ENCODE data around the gene PXYLP1.

PXYLP1 gene

GRCh38 chr3:141230293-141230692 lies 1.3 kb upstream of the PXYLP1 start:
- peaks cover 6% of the 10 kb centered on the region for H3K27me3 ChIP-seq (ENCODE audit: control insufficient read depth, insufficient read depth, low read length)
- no peak overlapping the region for H3K9ac ChIP-seq (ENCODE audit: low read depth, low read length)
- no peaks in the 10 kb centered on the region for H3K36me3 ChIP-seq (ENCODE audit: insufficient read depth, low read length)
- peaks cover 13% of the 10 kb centered on the region for H3K4me1 ChIP-seq (ENCODE audit: control insufficient read depth, insufficient read depth, low read length)
- no peak overlapping the region for H3K4me2 ChIP-seq (ENCODE audit: low read length)
- no peak overlapping the region for H3K4me3 ChIP-seq (ENCODE audit: low read length)
- no peaks in the 10 kb centered on the region for H3K9me3 ChIP-seq (replicated peaks; ENCODE audit: low read length)

- Histone ChIP-seq H3K36me3 (ENCODE audit: insufficient read depth, low read length) (no peaks in the 10 kb centered on the region), H3K9me3 (replicated peaks; ENCODE audit: low read length) (no peaks in the 10 kb centered on the region), H3K4me3 (ENCODE audit: low read length) (peak overlapping the region; percentile 81), H3K9ac (ENCODE audit: low read depth, low read length) (peak overlapping the region; percentile 84), H3K4me1 (ENCODE audit: control insufficient read depth, insufficient read depth, low read length) (peaks cover 13% of the 10 kb centered on the region), H3K27me3 (ENCODE audit: control insufficient read depth, insufficient read depth, low read length) (peaks cover 6% of the 10 kb centered on the region), H3K4me2 (ENCODE audit: low read length) (peak overlapping the region; percentile 99)
Measured at GRCh38 chr3:141231952-141232823, 563 bp downstream of the PXYLP1 start.

- Histone ChIP-seq H3K9me3 (replicated peaks; ENCODE audit: low read length) (no peaks in the 10 kb centered on the region), H3K36me3 (ENCODE audit: insufficient read depth, low read length) (no peaks in the 10 kb centered on the region), H3K27me3 (ENCODE audit: control insufficient read depth, insufficient read depth, low read length) (peaks cover 6% of the 10 kb centered on the region), H3K4me2 (ENCODE audit: low read length) (no peak overlapping the region), H3K9ac (ENCODE audit: low read depth, low read length) (no peak overlapping the region), H3K4me1 (ENCODE audit: control insufficient read depth, insufficient read depth, low read length) (peaks cover 13% of the 10 kb centered on the region), H3K4me3 (ENCODE audit: low read length) (no peak overlapping the region)
Measured at GRCh38 chr3:141233457-141234161, 2.0 kb downstream of the PXYLP1 start.

- H3K4me2 ChIP-seq (ENCODE audit: low read length): no peak overlapping the region
- H3K4me3 ChIP-seq (ENCODE audit: low read length): no peak overlapping the region
- no peak overlapping the region for H3K9ac ChIP-seq (ENCODE audit: low read depth, low read length)
- H3K27me3 ChIP-seq (ENCODE audit: control insufficient read depth, insufficient read depth, low read length): peaks cover 6% of the 10 kb centered on the region
- no peaks in the 10 kb centered on the region for H3K9me3 ChIP-seq (replicated peaks; ENCODE audit: low read length)
- no peaks in the 10 kb centered on the region for H3K36me3 ChIP-seq (ENCODE audit: insufficient read depth, low read length)
- H3K4me1 ChIP-seq (ENCODE audit: control insufficient read depth, insufficient read depth, low read length): peaks cover 13% of the 10 kb centered on the region
Measured at GRCh38 chr3:141234283-141234682, 2.7 kb downstream of the PXYLP1 start.

GRCh38 chr3:141235661-141236171 lies 4.1 kb downstream of the PXYLP1 start:
- peaks cover 20% of the 10 kb centered on the region for H3K4me1 ChIP-seq (ENCODE audit: control insufficient read depth, insufficient read depth, low read length)
- no peaks in the 10 kb centered on the region for H3K9me3 ChIP-seq (replicated peaks; ENCODE audit: low read length)
- no peak overlapping the region for H3K4me2 ChIP-seq (ENCODE audit: low read length)
- H3K27me3 ChIP-seq (ENCODE audit: control insufficient read depth, insufficient read depth, low read length): peaks cover 6% of the 10 kb centered on the region
- H3K9ac ChIP-seq (ENCODE audit: low read depth, low read length): no peak overlapping the region
- H3K36me3 ChIP-seq (ENCODE audit: insufficient read depth, low read length): no peaks in the 10 kb centered on the region
- H3K4me3 ChIP-seq (ENCODE audit: low read length): no peak overlapping the region

GRCh38 chr3:141236361-141236760 lies 4.7 kb downstream of the PXYLP1 start:
- Histone ChIP-seq H3K4me1 (ENCODE audit: control insufficient read depth, insufficient read depth, low read length) (peaks cover 19% of the 10 kb centered on the region), H3K9ac (ENCODE audit: low read depth, low read length) (no peak overlapping the region)

GRCh38 chr3:141237701-141238521 lies 6.3 kb downstream of the PXYLP1 start:
- Histone ChIP-seq H3K36me3 (ENCODE audit: insufficient read depth, low read length) (no peaks in the 10 kb centered on the region), H3K4me2 (ENCODE audit: low read length) (no peak overlapping the region), H3K27me3 (ENCODE audit: control insufficient read depth, insufficient read depth, low read length) (no peaks in the 10 kb centered on the region), H3K4me3 (ENCODE audit: low read length) (no peak overlapping the region), H3K4me1 (ENCODE audit: control insufficient read depth, insufficient read depth, low read length) (peaks cover 26% of the 10 kb centered on the region), H3K9me3 (replicated peaks; ENCODE audit: low read length) (no peaks in the 10 kb centered on the region), H3K9ac (ENCODE audit: low read depth, low read length) (no peak overlapping the region)

More at GRCh38 chr3:141236361-141236760, 4.7 kb downstream of the PXYLP1 start:
- Histone ChIP-seq H3K27me3 (ENCODE audit: control insufficient read depth, insufficient read depth, low read length) (peaks cover 6% of the 10 kb centered on the region), H3K4me3 (ENCODE audit: low read length) (no peak overlapping the region), H3K9me3 (replicated peaks; ENCODE audit: low read length) (no peaks in the 10 kb centered on the region), H3K4me2 (ENCODE audit: low read length) (no peak overlapping the region), H3K36me3 (ENCODE audit: insufficient read depth, low read length) (no peaks in the 10 kb centered on the region)

- H3K4me2 ChIP-seq (ENCODE audit: low read length): no peak overlapping the region
- no peak overlapping the region for H3K9ac ChIP-seq (ENCODE audit: low read depth, low read length)
- peaks cover 33% of the 10 kb centered on the region for H3K4me1 ChIP-seq (ENCODE audit: control insufficient read depth, insufficient read depth, low read length)
- H3K27me3 ChIP-seq (ENCODE audit: control insufficient read depth, insufficient read depth, low read length): no peaks in the 10 kb centered on the region
- H3K9me3 ChIP-seq (replicated peaks; ENCODE audit: low read length): no peaks in the 10 kb centered on the region
- H3K4me3 ChIP-seq (ENCODE audit: low read length): no peak overlapping the region
- no peaks in the 10 kb centered on the region for H3K36me3 ChIP-seq (ENCODE audit: insufficient read depth, low read length)
Measured at GRCh38 chr3:141239511-141240281, 8.1 kb downstream of the PXYLP1 start.

- Histone ChIP-seq H3K9ac (ENCODE audit: low read depth, low read length) (no peak overlapping the region), H3K36me3 (ENCODE audit: insufficient read depth, low read length) (no peaks in the 10 kb centered on the region), H3K27me3 (ENCODE audit: control insufficient read depth, insufficient read depth, low read length) (no peaks in the 10 kb centered on the region), H3K4me2 (ENCODE audit: low read length) (no peak overlapping the region), H3K4me1 (ENCODE audit: control insufficient read depth, insufficient read depth, low read length) (peaks cover 33% of the 10 kb centered on the region), H3K4me3 (ENCODE audit: low read length) (no peak overlapping the region), H3K9me3 (replicated peaks; ENCODE audit: low read length) (no peaks in the 10 kb centered on the region)
Measured at GRCh38 chr3:141240286-141240685, 8.7 kb downstream of the PXYLP1 start.

GRCh38 chr3:141240687-141241615 lies 9.3 kb downstream of the PXYLP1 start:
- H3K36me3 ChIP-seq (ENCODE audit: insufficient read depth, low read length): no peaks in the 10 kb centered on the region
- H3K4me2 ChIP-seq (ENCODE audit: low read length): no peak overlapping the region
- H3K9me3 ChIP-seq (replicated peaks; ENCODE audit: low read length): no peaks in the 10 kb centered on the region
- peaks cover 33% of the 10 kb centered on the region for H3K4me1 ChIP-seq (ENCODE audit: control insufficient read depth, insufficient read depth, low read length)
- no peak overlapping the region for H3K4me3 ChIP-seq (ENCODE audit: low read length)
- H3K27me3 ChIP-seq (ENCODE audit: control insufficient read depth, insufficient read depth, low read length): no peaks in the 10 kb centered on the region
- no peak overlapping the region for H3K9ac ChIP-seq (ENCODE audit: low read depth, low read length)
